ENCODE results near the gene GIMAP6.

- TF ChIP-seq CTCF (IDR thresholded peaks at IDR 0.05; ENCODE audit: insufficient read depth, low read length) = no peak
- TF ChIP-seq REST (IDR thresholded peaks at IDR 0.05; ENCODE audit: insufficient replicate concordance, low read depth) = no peak
These were observed 44.6 kb downstream of the GIMAP6 start for GRCh38 chr7:150587551-150587950.

All from HL-60 (cell line).